Measurements from ENCODE around the gene XYLT1. TPM values are rescaled to one million over a fixed set of nuclear protein-coding genes. Genes with fewer than 3 reads are reported as not detected.

The XYLT1 gene
- polyA plus RNA-seq, 2 donors = 3.0 TPM

DNA sequence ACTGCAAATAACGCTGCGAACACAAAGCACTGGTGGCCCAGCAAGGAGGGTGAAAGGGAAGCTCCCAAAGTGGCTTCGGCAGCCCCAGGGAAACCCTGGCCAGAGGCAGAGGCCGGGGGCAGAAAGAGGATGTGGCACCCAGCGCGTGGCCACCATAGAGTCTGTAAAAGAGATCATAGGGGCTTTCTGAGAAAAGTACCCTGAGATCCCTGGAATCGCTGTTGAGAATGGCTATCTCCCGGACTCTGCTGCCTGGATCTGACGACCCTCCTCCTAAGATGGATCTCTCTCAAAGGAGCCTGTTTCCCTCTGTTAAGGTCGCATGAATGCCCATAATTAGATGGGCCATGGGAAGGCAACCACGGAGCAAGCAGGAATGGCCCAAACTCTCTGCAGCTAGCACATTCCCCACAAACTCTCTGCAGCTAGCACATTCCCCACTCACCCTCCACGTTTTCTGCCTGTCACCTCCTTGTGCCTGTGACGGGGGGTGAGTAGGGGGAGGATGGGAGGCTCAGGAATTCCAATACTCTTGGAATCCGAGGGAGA lies 364.4 kb downstream of the XYLT1 start:
- no peaks in the 10 kb centered on the region for H3K4me1 ChIP-seq (ENCODE audit: control insufficient read depth in 2 of 2, insufficient read depth in 2 of 2, low read length in 1 of 2)
- H3K9me3 ChIP-seq (ENCODE audit: control insufficient read depth in 2 of 2, insufficient read depth in 1 of 2, low read depth in 1 of 2, low read length in 1 of 2) = peaks cover 0 to 3% of the 10 kb centered on the region in 2 donors
- H3K27me3 ChIP-seq (ENCODE audit: control insufficient read depth in 1 of 2, insufficient read depth in 2 of 2, low read length in 2 of 2) = no peaks in the 10 kb centered on the region
- whole genome bisulfite sequencing, 2 donors = 73 to 81% methylated on average over 14 of the region's 14 CpGs
- H3K4me3 ChIP-seq (ENCODE audit: low read depth in 1 of 2, low read length in 2 of 2) = no peak overlapping the region
- peaks cover 0 to 7% of the 10 kb centered on the region in 2 donors for H3K36me3 ChIP-seq (ENCODE audit: control insufficient read depth in 2 of 2, insufficient read depth in 2 of 2, low read length in 1 of 2)
- H3K27ac ChIP-seq (ENCODE audit: low read depth in 2 of 2, low read length in 1 of 2) = no peak overlapping the region

DNA sequence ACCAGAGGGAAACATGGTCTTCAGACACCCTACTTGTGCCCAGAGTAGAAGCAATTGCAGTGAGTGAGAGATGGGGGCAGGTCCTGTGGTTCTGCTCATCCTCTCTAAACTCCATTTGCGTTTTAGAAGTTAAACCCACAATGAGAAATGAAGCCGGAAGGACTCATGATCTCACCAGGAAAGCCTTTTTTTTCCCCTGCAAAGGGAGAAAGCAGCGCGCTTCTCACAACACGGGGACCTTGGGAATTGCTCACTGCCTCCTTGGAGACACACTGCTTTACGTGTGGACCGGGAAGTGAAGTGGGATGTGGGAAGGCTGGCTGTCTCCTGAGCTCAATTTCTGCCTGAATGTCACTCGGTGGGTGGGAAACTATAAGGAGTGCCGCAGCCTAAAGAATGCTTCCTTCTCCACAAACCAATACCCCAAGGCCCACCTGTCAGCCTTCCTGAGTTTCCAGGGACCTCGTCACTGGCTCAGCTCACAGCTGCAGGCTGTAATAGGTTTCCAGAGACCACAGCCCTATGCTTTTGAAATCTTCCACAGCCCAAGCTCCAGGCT lies 365.4 kb downstream of the XYLT1 start:
- Histone ChIP-seq H3K4me1 (ENCODE audit: control insufficient read depth in 2 of 2, insufficient read depth in 2 of 2, low read length in 1 of 2) (no peaks in the 10 kb centered on the region), H3K4me3 (ENCODE audit: low read depth in 1 of 2, low read length in 2 of 2) (no peak overlapping the region), H3K27me3 (ENCODE audit: control insufficient read depth in 1 of 2, insufficient read depth in 2 of 2, low read length in 2 of 2) (no peaks in the 10 kb centered on the region), H3K36me3 (ENCODE audit: control insufficient read depth in 2 of 2, insufficient read depth in 2 of 2, low read length in 1 of 2) (peaks cover 0 to 7% of the 10 kb centered on the region in 2 donors), H3K27ac (ENCODE audit: low read depth in 2 of 2, low read length in 1 of 2) (no peak overlapping the region), H3K9me3 (ENCODE audit: control insufficient read depth in 2 of 2, insufficient read depth in 1 of 2, low read depth in 1 of 2, low read length in 1 of 2) (peaks cover 0 to 3% of the 10 kb centered on the region in 2 donors)
- WGBS, 2 donors = 68 to 76% methylated on average over 10 of the region's 10 CpGs

DNA sequence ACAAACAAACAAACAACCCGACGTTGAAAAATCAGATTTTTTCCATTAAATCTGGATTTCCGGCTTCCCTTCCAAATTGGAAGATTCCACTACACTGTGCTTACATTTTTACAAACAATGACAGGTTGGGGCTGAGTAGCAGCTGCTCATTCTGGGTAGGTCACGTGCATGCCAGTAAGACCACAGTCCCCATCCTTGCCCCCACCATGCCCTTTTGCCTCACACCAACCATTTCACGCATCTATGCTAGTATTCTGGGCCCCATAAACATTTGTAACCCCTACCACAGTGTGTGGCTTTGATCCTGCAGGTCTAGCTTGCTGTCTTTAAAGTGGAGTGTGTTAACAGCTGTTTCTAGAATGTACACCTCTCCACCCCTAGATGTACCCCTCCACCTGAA lies 366.1 kb downstream of the XYLT1 start:
- Histone ChIP-seq H3K4me1 (ENCODE audit: control insufficient read depth in 2 of 2, insufficient read depth in 2 of 2, low read length in 1 of 2) (no peaks in the 10 kb centered on the region), H3K36me3 (ENCODE audit: control insufficient read depth in 2 of 2, insufficient read depth in 2 of 2, low read length in 1 of 2) (peaks cover 0 to 7% of the 10 kb centered on the region in 2 donors), H3K27me3 (ENCODE audit: control insufficient read depth in 1 of 2, insufficient read depth in 2 of 2, low read length in 2 of 2) (no peaks in the 10 kb centered on the region), H3K27ac (ENCODE audit: low read depth in 2 of 2, low read length in 1 of 2) (no peak overlapping the region), H3K4me3 (ENCODE audit: low read depth in 1 of 2, low read length in 2 of 2) (no peak overlapping the region), H3K9me3 (ENCODE audit: control insufficient read depth in 2 of 2, insufficient read depth in 1 of 2, low read depth in 1 of 2, low read length in 1 of 2) (peaks cover 0 to 3% of the 10 kb centered on the region in 2 donors)
- WGBS, 2 donors = 75 to 84% methylated on average over 5 of the region's 5 CpGs

DNA sequence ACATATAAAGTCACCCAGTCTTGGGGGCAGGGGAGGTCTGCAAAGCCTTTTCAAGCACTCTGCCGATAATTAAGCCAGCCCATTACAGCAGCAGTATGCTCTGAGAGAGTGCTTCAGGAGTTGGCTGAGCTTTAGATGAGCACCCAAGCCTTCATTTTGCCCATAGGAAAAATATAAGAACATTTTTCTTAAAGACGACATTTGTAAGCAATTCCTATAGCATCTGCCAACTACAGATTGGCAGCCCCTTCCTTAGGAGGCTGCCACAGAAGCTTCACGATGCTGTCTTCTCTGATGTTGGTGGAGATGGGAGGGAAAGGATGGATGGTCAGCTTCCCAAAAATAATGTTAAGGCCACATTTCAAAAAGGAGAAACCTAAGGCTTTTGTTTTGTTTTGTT lies 367.5 kb downstream of the XYLT1 start:
- H3K27ac ChIP-seq (ENCODE audit: low read depth in 2 of 2, low read length in 1 of 2) = no peak overlapping the region
- peaks cover 0 to 3% of the 10 kb centered on the region in 2 donors for H3K9me3 ChIP-seq (ENCODE audit: control insufficient read depth in 2 of 2, insufficient read depth in 1 of 2, low read depth in 1 of 2, low read length in 1 of 2)
- H3K27me3 ChIP-seq (ENCODE audit: control insufficient read depth in 1 of 2, insufficient read depth in 2 of 2, low read length in 2 of 2) = no peaks in the 10 kb centered on the region
- H3K36me3 ChIP-seq (ENCODE audit: control insufficient read depth in 2 of 2, insufficient read depth in 2 of 2, low read length in 1 of 2) = no peaks in the 10 kb centered on the region
- no peak overlapping the region for H3K4me3 ChIP-seq (ENCODE audit: low read depth in 1 of 2, low read length in 2 of 2)
- no peaks in the 10 kb centered on the region for H3K4me1 ChIP-seq (ENCODE audit: control insufficient read depth in 2 of 2, insufficient read depth in 2 of 2, low read length in 1 of 2)
- WGBS, 2 donors = 90 to 95% methylated on average over 3 of the region's 3 CpGs

DNA sequence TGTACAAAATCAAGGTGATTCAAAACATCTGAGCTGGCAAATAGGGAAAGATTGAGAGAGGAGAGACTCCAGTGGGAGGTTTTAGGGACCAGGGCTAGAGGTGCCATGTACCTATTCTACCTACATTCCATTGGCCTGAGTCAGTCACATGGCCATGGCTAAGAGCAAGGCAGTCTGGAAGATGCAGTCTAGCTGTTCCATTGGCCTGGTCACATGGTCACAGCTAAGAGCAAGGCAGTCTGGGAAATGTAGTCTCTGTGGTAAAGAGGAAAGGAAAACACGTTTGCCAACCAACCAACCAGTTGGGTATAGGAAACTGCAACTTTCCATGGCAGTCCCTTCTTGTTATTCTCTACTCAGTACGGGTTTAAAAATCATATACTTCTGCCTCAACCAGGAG lies 369.1 kb downstream of the XYLT1 start:
- Histone ChIP-seq H3K27me3 (ENCODE audit: control insufficient read depth in 1 of 2, insufficient read depth in 2 of 2, low read length in 2 of 2) (no peaks in the 10 kb centered on the region), H3K4me1 (ENCODE audit: control insufficient read depth in 2 of 2, insufficient read depth in 2 of 2, low read length in 1 of 2) (no peaks in the 10 kb centered on the region), H3K9me3 (ENCODE audit: control insufficient read depth in 2 of 2, insufficient read depth in 1 of 2, low read depth in 1 of 2, low read length in 1 of 2) (peaks cover 0 to 3% of the 10 kb centered on the region in 2 donors), H3K36me3 (ENCODE audit: control insufficient read depth in 2 of 2, insufficient read depth in 2 of 2, low read length in 1 of 2) (no peaks in the 10 kb centered on the region), H3K27ac (ENCODE audit: low read depth in 2 of 2, low read length in 1 of 2) (no peak overlapping the region), H3K4me3 (ENCODE audit: low read depth in 1 of 2, low read length in 2 of 2) (no peak overlapping the region)
- WGBS, 2 donors = 74 to 75% methylated on average over 2 of the region's 2 CpGs

DNA sequence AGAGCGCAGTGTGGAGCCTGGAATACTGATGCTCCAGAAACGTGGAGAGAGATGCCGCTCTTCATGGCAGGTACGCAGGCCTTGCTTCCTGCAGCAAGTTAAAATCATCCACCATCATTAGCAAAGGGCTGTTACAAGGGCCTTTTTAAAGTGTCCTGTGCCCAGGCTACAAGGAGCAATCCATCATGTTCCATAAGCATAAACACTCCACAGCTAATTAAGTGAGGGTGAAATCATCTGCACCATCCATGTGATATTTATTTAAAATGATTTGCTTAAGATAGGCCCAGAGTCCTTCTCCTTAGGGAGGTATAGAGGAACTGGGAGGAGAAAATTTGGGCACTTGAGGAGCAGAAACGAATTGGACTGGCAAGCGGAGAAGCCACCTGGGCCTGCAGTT lies 372.1 kb downstream of the XYLT1 start:
- H3K4me3 ChIP-seq (ENCODE audit: low read depth in 1 of 2, low read length in 2 of 2) = no peak overlapping the region
- WGBS, 2 donors = 87 to 92% methylated on average over 6 of the region's 6 CpGs
- no peaks in the 10 kb centered on the region for H3K4me1 ChIP-seq (ENCODE audit: control insufficient read depth in 2 of 2, insufficient read depth in 2 of 2, low read length in 1 of 2)
- H3K27me3 ChIP-seq (ENCODE audit: control insufficient read depth in 1 of 2, insufficient read depth in 2 of 2, low read length in 2 of 2) = no peaks in the 10 kb centered on the region
- H3K36me3 ChIP-seq (ENCODE audit: control insufficient read depth in 2 of 2, insufficient read depth in 2 of 2, low read length in 1 of 2) = no peaks in the 10 kb centered on the region
- no peak overlapping the region for H3K27ac ChIP-seq (ENCODE audit: low read depth in 2 of 2, low read length in 1 of 2)
- peaks cover 0 to 3% of the 10 kb centered on the region in 2 donors for H3K9me3 ChIP-seq (ENCODE audit: control insufficient read depth in 2 of 2, insufficient read depth in 1 of 2, low read depth in 1 of 2, low read length in 1 of 2)

DNA sequence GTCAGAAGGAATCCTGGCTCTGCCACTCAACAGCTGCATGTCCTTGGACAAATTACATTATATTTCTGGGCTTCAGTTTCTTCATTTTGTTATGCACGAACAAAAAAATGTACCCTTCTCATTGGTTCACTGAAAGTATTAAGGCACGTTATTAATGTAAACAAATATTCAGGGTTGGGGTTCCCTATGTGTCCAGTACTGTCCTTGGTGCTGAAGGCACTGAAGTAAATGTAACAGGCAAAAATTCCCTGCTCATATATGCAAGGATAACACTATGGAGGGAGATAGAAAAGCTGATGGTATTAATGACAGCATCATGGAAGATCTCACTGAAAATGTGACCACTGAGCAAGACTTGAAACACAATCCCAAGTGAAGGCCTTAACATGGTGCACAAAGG lies 386.6 kb downstream of the XYLT1 start:
- Histone ChIP-seq H3K9me3 (ENCODE audit: control insufficient read depth in 2 of 2, insufficient read depth in 1 of 2, low read depth in 1 of 2, low read length in 1 of 2) (no peaks in the 10 kb centered on the region), H3K36me3 (ENCODE audit: control insufficient read depth in 2 of 2, insufficient read depth in 2 of 2, low read length in 1 of 2) (no peaks in the 10 kb centered on the region), H3K4me3 (ENCODE audit: low read depth in 1 of 2, low read length in 2 of 2) (no peak overlapping the region), H3K27me3 (ENCODE audit: control insufficient read depth in 1 of 2, insufficient read depth in 2 of 2, low read length in 2 of 2) (no peaks in the 10 kb centered on the region), H3K27ac (ENCODE audit: low read depth in 2 of 2, low read length in 1 of 2) (no peak overlapping the region), H3K4me1 (ENCODE audit: control insufficient read depth in 2 of 2, insufficient read depth in 2 of 2, low read length in 1 of 2) (no peaks in the 10 kb centered on the region)
- 42 to 50% methylated on average over 2 of the region's 2 CpGs for WGBS, 2 donors

DNA sequence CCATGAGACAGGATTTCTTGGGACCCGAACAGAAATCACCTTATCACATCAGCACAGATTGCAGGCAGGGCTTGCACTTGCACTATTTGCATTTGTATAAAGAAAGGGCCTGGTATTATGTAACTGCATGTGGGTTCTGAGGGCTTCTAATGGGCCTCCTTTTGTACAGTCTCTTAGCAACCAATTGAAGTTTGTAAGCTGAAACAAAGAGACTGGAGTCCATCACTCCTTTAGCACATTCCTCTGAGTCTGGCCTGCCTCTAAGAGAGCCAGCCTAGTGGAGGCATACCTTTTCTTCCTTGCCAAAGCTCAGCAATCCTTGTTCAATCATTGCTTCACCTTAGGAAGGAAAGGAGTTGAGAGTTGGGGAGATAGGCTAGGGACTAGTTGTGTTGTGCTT lies 387.1 kb downstream of the XYLT1 start:
- Histone ChIP-seq H3K9me3 (ENCODE audit: control insufficient read depth in 2 of 2, insufficient read depth in 1 of 2, low read depth in 1 of 2, low read length in 1 of 2) (no peaks in the 10 kb centered on the region), H3K4me3 (ENCODE audit: low read depth in 1 of 2, low read length in 2 of 2) (no peak overlapping the region), H3K36me3 (ENCODE audit: control insufficient read depth in 2 of 2, insufficient read depth in 2 of 2, low read length in 1 of 2) (no peaks in the 10 kb centered on the region), H3K27me3 (ENCODE audit: control insufficient read depth in 1 of 2, insufficient read depth in 2 of 2, low read length in 2 of 2) (no peaks in the 10 kb centered on the region), H3K4me1 (ENCODE audit: control insufficient read depth in 2 of 2, insufficient read depth in 2 of 2, low read length in 1 of 2) (no peaks in the 10 kb centered on the region), H3K27ac (ENCODE audit: low read depth in 2 of 2, low read length in 1 of 2) (no peak overlapping the region)
- WGBS, 2 donors = 6 to 24% methylated on average over 1 of the region's 1 CpG

DNA sequence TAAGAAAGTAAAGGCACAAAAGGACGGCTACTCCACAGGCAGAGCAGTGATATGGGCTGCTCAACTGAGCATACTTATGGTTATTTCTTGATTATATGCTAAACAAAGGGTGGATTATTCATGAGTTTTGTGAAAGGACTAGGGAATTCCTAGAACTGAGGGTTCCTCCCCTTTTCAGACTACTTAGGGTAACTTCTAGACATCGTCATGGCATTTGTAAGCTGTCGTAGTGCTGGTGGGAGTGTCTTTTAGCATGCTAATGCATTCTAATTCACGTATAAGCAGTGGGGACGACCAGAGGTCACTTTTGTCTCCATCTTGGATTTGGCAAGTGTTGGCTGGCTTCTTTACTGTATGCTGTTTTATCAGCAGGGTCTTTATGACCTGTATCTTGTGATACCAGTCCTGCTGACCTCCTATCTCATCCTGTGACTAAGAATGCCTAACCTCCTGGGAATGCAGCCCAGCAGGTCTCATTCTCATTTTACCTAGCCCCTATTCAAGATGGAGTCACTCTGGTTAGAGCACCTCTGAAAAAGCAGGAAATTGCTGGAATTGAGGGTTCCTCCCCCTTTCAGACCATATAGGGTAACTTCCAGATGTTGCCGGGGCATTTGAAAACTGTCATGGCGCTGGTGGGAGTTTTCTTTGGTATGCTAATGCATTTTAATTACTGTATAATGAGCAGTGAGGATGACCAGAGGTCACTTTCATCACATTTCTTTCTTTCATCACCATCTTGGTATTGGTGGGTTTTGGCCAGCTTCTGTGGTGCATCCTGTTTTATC lies 388.5 kb downstream of the XYLT1 start:
- Histone ChIP-seq H3K27ac (ENCODE audit: low read depth in 2 of 2, low read length in 1 of 2) (no peak overlapping the region), H3K36me3 (ENCODE audit: control insufficient read depth in 2 of 2, insufficient read depth in 2 of 2, low read length in 1 of 2) (no peaks in the 10 kb centered on the region), H3K27me3 (ENCODE audit: control insufficient read depth in 1 of 2, insufficient read depth in 2 of 2, low read length in 2 of 2) (no peaks in the 10 kb centered on the region), H3K4me1 (ENCODE audit: control insufficient read depth in 2 of 2, insufficient read depth in 2 of 2, low read length in 1 of 2) (no peaks in the 10 kb centered on the region), H3K4me3 (ENCODE audit: low read depth in 1 of 2, low read length in 2 of 2) (no peak overlapping the region), H3K9me3 (ENCODE audit: control insufficient read depth in 2 of 2, insufficient read depth in 1 of 2, low read depth in 1 of 2, low read length in 1 of 2) (no peaks in the 10 kb centered on the region)
- 81 to 84% methylated on average over 7 of the region's 7 CpGs for WGBS, 2 donors

DNA sequence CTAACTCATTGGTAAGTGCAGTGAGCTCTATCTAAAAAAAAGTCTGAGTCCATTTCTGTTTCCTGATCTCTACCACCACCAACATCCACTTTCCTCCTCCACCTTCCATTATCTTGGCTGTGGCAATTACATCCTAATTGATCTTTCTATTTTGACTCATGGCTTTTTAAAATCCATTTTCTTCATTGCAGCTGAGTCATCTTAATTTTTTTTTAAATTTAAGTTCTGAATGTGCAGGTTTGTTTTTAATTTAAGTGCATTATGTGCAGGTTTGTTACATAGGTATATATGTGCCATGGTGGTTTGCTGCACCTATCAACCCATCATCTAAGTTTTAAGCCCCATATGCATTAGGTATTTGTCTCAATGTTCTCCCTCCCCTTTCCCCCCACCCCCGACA lies 390.7 kb downstream of the XYLT1 start:
- Histone ChIP-seq H3K4me1 (ENCODE audit: control insufficient read depth in 2 of 2, insufficient read depth in 2 of 2, low read length in 1 of 2) (no peaks in the 10 kb centered on the region), H3K36me3 (ENCODE audit: control insufficient read depth in 2 of 2, insufficient read depth in 2 of 2, low read length in 1 of 2) (no peaks in the 10 kb centered on the region), H3K27me3 (ENCODE audit: control insufficient read depth in 1 of 2, insufficient read depth in 2 of 2, low read length in 2 of 2) (no peaks in the 10 kb centered on the region), H3K4me3 (ENCODE audit: low read depth in 1 of 2, low read length in 2 of 2) (no peak overlapping the region), H3K27ac (ENCODE audit: low read depth in 2 of 2, low read length in 1 of 2) (no peak overlapping the region), H3K9me3 (ENCODE audit: control insufficient read depth in 2 of 2, insufficient read depth in 1 of 2, low read depth in 1 of 2, low read length in 1 of 2) (no peaks in the 10 kb centered on the region)
- 73 to 88% methylated on average over 1 of the region's 1 CpG for WGBS, 2 donors

Data from esophagus (tissue), 2 donors.